Measurements from ENCODE around the gene CD36.

CD36 gene

DNA sequence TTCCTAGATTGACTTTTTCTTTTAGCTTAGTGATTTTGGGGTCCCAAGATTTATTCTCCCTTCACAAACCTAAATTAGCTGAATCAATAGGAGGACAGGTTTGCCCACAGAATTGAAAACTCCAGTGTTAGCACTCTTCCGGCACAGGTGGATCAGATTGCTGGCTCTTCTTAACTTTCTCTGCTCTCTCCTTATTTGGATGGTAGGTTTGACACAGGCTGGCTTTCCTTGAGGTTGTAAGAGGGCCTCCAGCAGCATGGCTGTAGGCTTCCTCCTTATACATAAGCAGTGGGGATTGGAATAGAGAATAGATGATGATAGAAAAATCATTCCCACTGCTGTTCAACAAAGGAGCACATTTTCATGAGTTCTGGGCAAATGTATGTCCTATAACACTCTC is 9.4 kb upstream of the CD36 start:
- no peak for DNase-seq

DNA sequence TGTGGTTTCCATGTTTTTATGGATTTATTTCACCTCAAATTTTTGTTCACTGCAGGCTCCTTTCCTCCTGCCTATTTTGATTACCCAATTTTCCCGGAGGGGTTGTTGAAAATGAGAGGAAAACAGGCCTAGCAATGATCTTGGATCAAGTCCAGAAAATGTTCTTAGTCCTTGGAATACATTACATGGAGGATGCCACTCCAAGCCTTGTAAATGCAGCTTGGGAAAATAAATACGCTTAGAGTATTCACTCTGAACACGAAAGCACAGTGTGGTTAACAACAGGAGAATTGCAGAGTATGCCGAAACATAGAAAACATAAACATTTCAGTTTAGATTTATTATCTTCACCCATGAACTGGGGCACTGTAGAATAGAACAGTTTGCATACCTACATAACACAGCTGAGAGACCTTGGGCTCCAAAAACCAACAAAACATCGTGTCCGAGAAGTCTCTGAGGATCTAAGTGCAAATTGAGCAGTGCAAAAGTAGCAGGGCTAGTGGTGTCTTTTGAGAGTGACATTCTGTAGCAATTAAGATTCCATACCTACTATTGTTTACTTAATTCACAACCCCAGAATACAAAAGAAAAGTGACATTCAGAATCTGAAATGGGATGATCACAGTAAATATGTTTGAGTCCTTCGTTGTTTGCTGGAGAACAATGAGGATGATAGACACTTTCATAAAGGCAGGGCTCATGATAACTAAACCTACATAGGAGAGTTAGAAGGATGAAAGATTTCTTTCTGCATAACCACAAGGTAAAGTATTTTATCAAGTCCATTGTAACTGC is 7.6 kb upstream of the CD36 start:
- peak; percentile 33 for DNase-seq

DNA sequence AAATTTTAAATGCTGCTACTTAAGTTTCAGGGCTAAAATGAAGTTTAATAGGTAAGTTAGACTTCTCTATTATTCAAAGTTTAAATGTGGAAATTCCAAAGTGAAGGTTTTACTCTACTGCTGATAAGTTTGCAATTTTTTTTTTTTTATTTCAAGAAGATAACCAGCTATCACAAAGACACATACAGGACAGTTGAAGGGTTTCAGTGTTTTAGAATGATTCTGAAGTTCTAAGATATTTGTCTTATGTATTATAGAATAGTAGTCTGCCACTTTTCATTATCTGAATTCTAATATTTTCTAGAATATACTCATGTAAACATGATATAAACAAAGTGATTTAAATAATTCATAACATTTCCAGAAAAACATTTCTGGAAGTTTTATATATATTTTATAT is 7.0 kb upstream of the CD36 start:
- no peak for DNase-seq

DNA sequence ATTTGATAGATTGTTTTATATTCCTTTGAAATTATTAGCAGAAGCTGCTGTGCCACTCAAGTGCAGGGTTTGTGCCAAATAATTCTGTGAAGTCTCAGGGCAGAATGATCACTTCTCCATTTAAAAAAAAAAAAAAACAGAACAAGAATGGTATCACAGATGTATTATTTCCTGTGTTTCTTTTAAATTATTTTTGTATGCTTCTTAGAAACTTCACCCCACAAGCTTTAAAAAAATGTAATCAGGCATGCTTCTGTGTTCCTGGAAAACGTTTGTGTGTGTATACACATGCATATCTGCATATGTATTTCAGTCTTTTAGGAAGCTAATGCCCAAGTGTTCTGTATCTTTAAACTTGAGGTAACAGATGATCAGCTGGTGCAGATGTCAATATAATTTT is 6.3 kb upstream of the CD36 start:
- no peak for DNase-seq

DNA sequence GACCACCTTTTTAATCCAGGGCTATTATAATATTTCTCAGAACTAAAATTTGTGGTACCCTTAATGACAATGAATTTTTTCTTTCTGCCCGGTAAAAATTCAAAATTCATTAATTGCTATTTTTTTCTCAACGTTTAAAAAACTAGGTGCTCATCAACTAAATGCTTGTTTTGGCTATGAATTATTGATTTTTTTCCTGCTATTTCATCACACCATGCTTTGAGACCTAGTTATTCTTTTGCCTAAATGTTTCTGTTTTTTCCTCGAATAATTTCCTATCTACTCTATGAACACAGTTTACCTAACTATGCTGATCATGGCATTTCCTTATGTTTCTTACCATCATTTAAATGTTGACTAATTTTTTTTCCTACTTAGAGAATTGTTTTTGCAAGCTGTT is 5.6 kb upstream of the CD36 start:
- no peak for DNase-seq

DNA sequence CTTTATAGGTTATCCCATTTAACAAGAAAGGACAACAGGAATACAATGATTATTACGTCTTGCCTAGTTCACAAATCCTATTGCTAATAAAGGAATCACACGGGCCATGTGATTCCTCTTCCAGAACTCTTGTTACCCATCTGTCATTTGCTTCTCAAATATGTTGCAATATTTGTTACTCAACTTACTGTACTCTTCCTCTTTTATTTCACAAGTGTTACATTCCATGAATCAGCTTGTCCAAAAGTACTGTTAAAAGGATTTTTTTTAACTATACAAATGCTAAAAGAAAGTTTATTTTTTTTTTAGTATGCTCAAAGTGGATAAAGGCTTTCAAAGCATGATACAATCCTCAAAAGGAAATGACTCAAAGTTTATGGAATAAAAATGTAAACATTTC is 3.9 kb upstream of the CD36 start:
- DNase-seq, result no peak

DNA sequence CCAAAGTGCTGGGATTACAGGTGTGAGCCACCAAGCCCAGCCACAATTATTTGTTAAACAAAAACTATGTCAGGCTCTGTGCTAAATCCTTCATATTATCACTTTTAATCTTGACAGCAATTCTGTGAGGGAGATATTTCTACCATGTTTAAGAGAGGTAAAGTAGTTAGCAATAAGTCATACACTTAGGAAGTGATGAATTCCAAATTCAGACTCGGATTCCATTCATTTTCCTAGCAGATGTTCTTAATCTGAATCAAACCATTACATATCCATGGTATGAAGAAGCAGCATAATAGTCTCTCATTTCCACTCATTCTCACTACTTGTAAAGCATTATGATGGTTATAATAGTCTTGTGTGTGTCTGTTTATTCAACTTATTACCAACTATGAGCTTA is 2.9 kb upstream of the CD36 start:
- DNase-seq, result no peak

DNA sequence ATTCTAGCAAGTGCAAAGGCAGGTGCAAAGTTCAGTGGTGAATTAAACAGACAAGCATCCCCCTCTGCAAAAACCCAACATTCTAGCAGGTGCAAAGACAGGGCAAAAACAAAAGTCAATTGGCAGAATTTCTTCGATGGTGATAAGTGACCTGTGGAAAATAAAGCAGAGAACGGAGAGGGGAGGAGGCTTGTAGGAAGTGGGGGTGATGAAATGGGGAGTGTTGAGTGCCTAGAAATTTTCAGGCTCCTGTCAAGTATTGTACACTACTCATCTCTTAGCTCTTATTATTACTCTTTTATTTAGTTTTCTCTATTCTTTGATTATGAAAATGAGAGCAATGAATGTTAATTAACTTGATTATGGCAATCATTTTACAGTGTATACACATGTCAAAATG is 2.4 kb upstream of the CD36 start:
- no peak for DNase-seq

DNA sequence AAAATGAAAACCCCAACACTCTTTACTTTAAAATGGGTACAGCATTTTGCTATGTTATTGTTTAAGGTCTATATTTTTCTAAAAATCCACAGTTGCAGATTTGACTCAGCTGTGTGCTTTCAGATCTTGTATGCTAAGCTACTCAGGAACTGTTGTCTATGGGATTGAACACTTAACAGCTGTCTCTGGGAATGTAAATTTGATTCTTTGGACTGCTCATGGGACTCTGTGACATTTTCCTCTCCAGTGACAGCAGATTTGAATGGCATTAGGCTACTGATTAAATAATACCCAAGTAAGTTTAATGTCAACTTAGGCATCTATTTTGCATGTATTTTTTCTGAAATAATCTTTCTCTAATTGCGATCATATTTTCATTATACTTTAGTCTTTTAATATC is 1.7 kb upstream of the CD36 start:
- DNase-seq, result no peak

DNA sequence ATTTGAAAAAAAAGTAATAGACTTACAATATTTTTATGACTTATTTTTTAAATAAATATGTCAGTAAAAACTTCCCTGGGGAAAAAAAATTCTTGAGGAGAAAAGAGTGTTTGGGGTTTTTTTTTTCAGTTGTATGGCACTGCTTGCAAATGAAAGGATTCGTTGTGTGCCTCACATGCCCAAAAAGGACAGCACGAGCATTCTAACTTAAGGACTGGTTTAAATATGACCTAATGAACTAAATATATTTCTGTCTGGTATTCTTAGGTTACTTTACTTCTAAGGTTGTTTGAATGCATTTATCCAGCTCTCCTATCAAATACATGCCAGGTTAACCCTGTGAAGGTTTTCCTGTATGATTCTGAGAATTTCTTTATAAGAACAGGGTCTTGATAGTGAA is 988 bp upstream of the CD36 start:
- DNase-seq, result no peak

DNA sequence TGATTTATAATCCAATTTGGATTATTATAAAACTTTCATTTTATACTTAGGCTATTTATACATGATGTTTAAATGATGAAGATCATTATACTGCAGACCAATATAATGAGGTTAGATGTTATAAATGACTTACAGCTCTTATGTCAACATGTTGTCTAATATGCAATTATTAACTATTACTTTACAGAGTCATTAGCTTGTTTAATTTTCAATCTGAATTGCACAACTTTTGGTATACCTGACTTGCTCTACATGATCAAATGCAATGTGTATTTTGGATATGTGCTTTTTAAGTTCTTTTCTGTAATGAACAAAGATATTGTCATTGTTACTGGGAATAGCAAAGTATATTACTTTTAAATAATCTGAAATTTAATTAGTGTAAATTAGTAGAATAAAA is 569 bp downstream of the CD36 start:
- no peak for DNase-seq

DNA sequence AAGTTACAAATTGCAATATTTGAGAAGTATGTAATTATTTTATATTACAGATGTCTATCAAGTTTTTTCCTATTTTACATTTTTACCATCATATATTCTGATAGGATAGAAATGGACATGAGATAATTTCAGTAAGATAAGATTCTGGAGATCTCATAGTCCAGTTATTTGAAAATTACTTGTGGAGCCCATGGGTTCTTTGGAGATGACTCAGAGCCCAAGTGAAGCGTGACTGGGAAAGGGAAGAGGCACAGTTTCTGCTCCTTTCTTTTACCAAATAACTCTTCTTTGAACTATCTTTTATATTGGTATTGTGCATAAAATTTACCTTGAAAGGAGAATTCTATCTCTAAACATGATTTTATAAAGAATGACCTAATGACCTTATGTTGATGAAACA is 2.4 kb downstream of the CD36 start:
- no peak for DNase-seq

DNA sequence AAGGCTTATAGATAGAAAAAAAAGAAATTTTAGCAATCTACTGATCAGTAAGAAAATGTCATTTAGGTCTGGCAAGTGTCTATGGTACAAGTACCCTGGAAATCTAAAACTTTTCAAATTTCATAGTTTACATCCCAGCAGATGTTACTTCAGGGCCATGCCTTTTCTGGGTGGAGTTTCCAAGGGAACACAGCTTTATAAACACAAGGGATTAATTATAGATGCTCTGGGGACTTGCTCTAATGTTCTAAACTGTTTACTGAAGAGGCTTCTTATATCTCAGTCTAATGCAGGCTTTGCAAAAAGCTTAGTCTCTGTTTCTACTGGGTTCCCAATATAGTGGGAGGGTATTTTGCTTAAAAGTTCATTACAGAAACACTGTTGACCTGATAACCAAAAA is 3.1 kb downstream of the CD36 start:
- no peak for DNase-seq

DNA sequence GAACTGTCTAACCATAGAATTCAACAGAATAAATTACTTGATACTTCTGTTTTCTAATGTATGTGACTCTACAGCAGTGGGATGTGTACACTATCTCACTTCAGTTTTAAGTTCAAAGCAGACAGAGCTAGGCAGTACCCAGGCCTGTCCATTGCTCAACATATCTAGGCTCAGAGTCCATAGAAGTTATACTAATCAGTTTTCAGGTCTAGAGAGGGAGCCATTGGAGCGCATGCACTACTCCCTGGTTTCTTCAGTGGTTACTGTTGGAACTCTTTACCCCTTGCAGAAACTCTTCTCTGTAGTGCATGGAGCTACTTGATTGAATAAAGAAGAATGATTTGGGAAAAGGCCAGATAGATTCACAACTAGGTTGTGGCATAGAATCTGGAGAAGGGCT is 4.4 kb downstream of the CD36 start:
- DNase-seq, result no peak

DNA sequence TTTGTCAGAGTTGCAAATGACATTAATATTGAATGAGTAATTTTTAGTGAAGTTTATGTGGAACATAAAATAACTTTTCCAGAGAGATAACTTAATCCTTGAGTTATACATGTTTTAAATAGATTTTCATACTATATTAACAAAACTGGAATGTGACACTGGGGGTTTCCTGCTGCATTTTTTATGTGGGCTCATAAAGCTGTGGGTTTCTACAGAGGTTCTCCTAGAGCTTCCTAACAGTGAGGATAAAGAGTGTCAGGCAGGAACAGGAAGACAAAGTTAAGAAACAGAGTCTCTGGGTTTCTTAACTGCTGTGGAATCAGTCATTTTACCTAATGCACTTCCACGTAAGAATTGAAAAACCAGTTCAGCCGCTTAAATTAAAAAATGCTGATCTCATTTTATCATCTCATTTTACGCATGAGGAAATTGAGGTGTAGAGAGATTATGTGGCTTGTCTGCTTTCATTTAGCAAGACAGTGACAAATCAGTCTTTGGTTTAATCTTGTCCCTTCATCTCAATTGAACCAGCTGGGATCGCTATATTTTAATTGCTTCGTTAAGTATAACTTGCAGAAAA is 5.0 kb downstream of the CD36 start:
- DNase-seq, result no peak

DNA sequence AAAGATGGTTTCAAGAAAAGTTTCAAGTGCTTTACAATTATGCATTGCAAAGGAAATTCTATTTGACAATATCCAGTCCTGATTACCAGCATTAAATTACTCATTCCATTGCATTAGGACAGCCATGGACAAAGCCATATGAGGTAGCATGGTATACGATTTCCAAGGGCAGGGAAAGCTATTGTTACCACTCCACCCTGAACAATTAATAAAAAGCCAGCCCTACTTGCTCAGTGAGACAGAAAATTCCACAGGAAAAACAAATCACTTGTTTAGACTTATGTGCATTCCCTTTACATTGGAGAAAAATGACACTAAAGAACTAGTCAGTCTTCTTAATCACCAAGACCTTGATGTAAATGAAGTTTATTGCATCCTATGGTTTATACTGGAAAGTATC is 5.6 kb downstream of the CD36 start:
- DNase-seq, result no peak

DNA sequence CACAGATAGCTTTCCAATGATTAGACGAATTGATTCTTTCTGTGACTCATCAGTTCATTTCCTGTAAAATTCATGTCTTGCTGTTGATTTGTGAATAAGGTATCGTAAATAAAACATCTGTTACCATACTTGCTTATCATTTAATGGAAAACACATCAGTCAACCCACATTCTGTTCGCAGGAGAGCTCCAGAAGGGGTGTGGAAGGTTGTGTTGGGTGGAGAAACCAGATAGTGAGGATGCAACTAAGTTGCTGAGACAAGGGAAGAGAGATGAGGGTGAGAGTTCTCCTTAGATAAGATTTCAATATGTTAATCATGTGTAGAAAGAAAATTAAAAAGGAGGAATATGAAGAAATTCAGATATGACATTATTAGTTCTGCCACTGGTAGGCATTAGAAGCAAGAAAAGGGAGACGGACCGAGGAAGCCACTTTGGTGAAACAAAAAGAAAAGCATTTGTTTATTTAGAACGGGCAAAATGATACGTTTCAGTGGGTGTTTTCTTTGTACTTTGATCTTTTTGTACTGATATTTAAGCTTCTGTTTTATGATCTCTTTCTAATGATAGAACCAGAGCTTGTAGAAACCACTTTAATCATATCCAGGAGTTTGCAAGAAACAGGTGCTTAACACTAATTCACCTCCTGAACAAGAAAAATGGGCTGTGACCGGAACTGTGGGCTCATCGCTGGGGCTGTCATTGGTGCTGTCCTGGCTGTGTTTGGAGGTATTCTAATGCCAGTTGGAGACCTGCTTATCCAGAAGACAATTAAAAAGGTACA is 7.8 kb downstream of the CD36 start:
- no peak for DNase-seq

DNA sequence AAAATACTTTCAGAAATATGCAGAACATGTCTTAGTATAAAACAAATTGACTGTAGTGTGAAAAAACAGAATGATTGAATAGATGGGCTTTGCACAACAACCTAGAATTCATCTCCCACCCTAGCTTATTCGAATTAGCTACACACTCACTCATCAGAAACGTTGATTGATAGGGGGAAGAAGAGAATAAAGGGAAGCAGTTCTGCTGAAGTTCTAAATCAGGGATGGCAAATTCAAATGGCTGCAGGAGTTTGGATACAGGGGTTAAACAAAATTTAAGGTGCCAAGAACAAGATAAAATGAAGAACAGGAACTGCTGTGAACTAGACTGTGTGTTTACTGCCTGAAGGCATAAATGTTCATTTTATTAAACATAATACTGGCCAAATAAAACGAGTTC is 9.0 kb downstream of the CD36 start:
- no peak for DNase-seq

DNA sequence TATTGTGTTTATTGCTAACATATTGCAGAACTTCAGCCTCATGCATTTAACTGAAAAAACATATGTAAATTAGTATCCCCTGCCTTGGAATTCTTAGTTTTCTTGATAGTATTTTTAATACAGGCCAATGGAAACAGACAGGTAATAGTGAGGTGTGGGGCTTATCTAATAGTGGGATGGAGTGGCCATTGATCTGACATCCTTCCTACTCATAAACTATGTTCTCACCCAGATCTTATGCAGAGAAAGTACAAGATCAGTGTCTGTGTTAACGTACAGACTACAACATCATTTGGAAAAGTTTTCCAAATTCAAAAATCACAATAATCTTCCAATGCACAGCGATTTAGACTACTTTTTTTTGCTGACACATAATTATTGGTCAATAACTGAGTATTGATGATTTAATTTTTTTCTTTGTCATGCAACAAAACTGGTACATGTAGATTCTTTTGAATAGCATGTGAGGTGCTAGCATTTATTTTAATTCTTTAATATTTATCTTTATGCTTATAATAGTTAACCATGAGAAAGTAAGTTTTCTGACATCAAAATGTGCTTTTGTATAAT is 9.7 kb downstream of the CD36 start:
- DNase-seq, result no peak

DNA sequence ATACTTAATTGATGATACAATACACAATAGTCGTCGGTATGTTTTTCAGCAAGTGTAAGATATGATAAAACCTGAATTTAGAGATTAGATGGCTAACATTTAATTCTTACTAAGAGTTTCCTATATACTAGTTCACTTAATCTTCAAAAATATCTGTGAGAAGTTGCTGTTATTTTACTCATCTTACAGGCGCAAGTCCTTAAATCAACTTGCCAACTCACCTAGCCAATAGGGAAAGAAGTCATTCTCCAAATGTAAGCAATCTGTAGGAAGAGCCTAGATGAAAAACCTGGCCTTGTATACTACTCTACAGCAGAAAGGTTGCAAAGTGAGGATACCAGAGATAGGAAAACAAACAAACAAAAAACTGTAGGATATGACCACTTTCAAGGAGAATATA is 10.6 kb downstream of the CD36 start:
- DNase-seq, result no peak

DNA sequence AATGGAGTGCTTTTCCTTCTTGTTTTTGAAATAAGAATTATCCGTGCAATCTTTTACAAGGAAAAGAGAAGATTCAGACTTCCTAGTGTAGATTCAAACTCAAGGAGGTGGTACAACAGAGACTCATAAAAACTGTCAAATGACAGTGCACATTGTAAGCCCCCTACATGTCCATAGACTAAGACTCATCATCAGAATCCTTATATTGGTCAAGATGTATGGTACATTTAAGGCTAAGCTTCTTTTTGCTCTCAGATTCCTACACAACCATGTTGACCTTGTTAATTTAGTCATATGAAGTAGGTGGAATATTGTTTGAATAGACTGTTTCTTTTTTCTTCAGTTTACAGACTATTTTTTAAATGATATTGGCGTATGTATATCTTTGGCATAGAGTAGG is 11.6 kb downstream of the CD36 start:
- no peak for DNase-seq

DNA sequence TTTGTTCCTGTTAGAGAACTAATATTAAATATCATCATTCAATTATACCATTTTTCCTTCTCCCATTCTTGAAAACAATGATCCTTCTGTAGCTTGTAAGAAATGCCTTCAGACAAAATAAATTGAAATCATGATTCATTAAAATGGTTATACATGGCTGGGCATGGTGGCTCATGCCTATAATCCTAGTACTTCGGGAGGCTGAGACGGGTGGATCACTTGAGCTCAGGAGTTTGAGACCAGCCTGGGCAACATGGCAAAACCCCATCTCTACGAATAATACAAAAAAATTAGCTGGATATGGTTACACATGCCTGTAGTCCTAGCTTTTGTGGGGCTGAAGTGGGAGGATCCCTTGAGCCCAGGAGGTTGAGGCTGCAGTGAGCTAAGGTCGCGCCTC is 13.0 kb downstream of the CD36 start:
- no peak for DNase-seq

DNA sequence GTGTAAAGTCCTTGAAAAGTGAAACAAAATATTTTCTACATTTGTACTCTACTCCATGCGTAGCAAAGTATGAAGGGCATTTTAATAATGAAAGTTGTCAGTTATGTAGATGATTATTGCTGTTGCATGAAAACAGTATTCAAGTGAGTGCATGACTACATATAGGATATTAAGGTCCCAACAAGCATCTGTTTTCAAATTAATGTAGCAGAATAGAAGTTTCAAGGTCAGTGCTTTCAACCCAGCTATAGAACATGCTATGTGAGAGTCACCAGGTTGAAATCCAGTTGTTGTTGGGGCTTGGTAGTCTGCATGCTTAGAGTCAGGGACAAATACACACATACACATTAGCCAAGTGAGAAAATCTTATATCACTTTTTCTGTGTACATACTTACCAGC is 14.8 kb downstream of the CD36 start:
- DNase-seq, result no peak

DNA sequence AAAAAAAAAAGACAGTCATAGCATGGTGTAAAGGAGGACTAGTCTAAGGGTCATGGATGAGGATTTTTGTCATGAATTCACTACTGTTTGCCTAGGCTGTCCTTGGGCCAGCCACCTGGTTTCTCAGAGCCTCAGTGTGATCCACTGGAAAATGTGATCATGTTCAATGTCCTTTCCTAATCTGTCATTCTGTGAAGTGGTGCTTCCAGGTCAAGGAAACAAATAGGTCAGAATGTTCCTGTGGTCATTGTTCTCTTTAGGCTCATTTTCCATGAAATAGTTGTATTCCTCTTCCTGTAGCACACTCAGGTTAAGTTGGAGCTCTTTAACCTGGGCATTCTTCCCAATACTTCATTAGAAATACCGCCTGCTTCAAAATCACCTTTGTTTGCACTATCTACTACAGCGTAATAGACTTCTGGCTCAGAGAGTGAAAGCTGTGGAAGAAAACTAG is 16.5 kb downstream of the CD36 start:
- DNase-seq, result no peak
